ENCODE data around the gene SIGLEC1.

Gene SIGLEC1

DNA sequence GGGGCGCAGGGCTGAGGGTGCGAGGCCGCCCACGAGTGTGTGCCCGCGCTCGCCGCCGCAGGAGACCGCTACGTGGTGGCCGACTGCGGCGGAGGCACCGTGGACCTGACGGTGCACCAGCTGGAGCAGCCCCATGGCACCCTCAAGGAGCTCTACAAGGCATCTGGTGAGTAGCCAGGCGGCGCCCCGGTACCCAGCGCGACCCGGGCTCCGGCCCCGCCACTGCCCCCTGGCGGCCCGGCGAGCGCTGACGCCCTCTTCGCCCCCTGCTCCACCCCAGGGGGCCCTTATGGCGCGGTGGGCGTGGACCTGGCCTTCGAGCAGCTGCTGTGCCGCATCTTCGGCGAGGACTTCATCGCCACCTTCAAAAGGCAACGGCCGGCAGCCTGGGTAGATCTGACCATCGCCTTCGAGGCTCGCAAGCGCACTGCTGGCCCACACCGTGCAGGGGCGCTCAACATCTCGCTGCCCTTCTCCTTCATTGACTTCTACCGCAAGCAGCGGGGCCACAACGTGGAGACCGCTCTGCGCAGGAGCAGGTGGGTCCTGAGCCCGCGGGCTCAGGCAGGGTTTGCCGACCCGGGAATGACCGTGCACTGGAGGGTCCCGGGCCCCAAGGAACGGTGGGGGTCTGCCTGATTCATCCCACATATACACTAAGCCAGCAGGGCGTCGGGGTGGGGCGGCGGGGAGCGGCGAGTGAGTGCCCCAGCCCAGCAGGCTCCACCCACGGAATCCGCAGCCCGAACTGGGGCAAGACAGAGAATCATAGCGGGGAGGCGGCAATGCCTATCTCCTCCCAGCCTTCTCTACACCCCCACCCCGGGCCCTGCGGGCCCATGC is 37.5 kb upstream of the SIGLEC1 start:
- H3K4me3 Mint-ChIP-seq, result no peak overlapping the region
- peak; percentile 52 to 71 for DNase-seq

DNA sequence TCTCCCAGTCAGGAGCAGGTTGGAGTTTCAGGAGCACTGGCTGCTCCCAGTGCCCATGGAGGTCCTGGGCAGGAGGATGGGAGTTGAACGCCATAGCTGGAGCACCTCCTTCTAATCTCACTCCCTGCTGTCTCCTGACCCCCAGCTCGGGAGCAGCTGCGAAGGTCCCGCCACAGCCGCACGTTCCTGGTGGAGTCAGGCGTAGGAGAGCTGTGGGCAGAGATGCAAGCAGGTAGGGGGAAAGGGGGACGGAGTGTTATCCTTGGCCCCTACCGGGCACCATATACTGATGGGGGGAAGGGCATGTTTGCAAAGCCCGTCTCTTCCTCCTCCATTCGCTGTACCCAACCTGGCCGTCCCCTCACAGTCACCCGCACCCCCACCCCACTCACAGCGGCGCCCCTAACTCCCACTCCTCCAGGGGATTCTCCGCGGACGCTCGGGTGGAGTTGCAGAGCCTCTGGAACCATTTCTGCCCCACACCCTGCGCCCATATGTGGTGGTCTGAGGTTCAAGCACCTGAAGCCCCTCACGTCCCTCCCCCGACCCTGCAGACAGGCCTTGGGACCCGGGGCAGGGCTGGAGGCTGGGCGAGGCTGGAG is 36.8 kb upstream of the SIGLEC1 start:
- H3K27ac Mint-ChIP-seq, result no peak overlapping the region
- H3K27me3 Mint-ChIP-seq, result peaks cover 39% of the 10 kb centered on the region
- DNase-seq, result no peak
- H3K9me3 Mint-ChIP-seq, result no peaks in the 10 kb centered on the region
- no peak overlapping the region for H3K4me3 Mint-ChIP-seq
- peak; percentile 4 for ATAC-seq
- H3K4me1 Mint-ChIP-seq, result peaks cover 30% of the 10 kb centered on the region

More for the DNA sequence above, 37.5 kb upstream of the SIGLEC1 start:
- Mint-ChIP-seq H3K9me3 (no peaks in the 10 kb centered on the region), H3K27ac (no peak overlapping the region), H3K27me3 (peaks cover 31% of the 10 kb centered on the region), H3K4me1 (peaks cover 26% of the 10 kb centered on the region)
- ATAC-seq, result peak; percentile 60

DNA sequence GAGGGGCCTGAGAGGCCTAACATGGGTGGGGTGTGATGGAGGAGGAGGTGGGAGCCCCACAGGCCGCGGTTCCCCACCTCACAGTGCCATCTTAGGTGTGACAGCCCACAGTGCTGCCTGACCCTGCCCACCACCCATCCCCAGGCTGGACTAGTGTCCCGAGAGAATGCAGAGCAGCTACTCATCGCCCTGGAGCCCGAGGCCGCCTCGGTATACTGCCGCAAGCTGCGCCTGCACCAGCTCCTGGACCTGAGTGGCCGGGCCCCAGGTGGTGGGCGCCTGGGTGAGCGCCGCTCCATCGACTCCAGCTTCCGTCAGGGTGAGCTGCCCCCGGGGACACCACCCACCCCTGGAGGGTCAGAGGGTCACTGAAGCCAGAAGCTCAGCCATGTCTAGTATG is 35.7 kb upstream of the SIGLEC1 start:
- H3K27ac Mint-ChIP-seq, result no peak overlapping the region
- H3K4me3 Mint-ChIP-seq, result no peak overlapping the region
- H3K9me3 Mint-ChIP-seq, result no peaks in the 10 kb centered on the region
- H3K27me3 Mint-ChIP-seq, result peaks cover 40% of the 10 kb centered on the region
- no peak for DNase-seq
- ATAC-seq, result no peak
- H3K4me1 Mint-ChIP-seq, result peaks cover 30% of the 10 kb centered on the region

DNA sequence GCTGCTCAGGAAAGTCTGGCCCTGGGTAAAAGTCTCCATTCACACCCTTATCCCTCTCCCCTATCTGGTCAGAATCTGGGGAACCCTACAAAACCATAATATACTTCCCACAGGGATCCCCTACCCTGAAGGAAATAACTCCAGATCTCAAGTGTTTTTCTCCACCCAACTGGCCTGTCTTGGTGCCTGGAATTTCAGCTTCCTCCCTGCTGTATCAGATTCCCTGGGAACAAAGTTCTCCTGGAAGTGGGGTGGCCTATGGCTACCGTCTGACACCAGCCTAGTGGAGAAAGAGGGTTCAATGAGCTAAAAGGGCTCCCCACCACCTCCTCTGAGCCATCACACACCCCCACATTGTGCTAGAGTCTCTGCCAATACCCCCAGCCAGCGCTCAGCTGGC is 35.1 kb upstream of the SIGLEC1 start:
- Mint-ChIP-seq H3K4me3 (no peak overlapping the region), H3K4me1 (peaks cover 27% of the 10 kb centered on the region), H3K27ac (peak overlapping the region in 1 of 2 donors; percentile 28), H3K27me3 (peaks cover 40% of the 10 kb centered on the region), H3K9me3 (no peaks in the 10 kb centered on the region)
- DNase-seq, result no peak
- ATAC-seq, result no peak

DNA sequence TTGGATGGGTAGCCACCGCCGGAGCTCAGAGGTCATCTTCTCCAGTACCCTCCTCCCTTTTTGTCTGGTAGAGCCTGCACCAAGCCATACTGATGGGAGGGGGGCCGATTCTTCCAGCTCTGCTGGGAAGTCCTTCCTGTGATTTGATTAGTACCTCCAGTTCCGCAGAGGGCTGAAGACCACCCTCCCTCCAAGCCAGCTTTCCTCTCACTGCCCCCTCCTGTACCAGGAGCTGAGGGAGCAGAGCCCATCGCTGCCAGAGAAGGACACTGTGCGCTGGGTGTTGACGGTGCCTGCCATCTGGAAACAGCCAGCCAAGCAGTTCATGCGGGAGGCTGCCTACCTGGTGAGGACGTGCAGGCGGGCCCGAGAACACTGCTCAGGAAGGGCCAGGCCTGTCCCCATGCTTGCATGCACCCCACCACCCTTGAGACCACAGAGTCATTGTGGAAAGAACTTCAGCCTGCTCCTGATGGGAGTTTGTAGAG is 33.3 kb upstream of the SIGLEC1 start:
- no peak for ATAC-seq
- peaks cover 40% of the 10 kb centered on the region for H3K27me3 Mint-ChIP-seq
- peaks cover 20% of the 10 kb centered on the region for H3K4me1 Mint-ChIP-seq
- no peaks in the 10 kb centered on the region for H3K9me3 Mint-ChIP-seq
- H3K4me3 Mint-ChIP-seq, result peak overlapping the region in 1 of 2 donors; percentile 75
- peak overlapping the region in 1 of 2 donors; percentile 48 for H3K27ac Mint-ChIP-seq
- no peak for DNase-seq

DNA sequence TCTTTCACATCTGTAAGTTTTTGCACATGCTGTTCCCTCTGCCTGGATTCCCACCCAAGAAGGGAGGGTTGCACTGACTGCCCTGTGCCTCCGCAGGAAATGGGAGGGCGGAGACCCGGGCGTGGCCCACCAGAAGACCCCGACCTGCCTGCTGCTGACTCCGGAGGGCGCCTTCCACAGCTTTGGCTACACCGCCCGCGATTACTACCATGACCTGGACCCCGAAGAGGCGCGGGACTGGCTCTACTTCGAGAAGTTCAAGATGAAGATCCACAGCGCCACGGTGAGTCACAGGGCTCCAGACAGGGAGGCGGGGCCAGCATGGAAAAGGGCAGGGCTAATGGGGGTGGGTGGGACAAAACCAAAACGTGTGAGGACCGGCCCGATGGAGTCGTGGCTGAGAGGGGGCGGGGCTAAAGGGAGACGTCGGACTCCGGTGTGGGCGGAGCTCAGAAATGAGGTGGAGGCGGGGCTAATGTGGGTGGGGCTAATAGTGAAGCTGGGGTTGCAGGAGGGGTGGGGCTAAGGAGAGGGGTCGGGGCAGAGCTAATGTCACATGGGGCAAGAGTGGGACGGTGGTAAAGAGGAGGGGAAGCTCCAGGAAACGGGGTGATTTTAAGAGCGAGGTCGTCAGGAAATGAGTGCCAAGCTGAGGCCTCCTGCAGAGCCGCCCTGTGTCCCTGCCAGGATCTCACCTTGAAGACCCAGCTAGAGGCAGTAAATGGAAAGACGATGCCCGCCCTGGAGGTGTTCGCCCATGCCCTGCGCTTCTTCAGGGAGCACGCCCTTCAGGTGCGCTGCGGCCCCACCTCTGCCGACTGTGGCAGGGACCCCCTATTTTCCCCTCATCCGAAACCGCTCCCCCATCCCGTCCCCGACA is 32.6 kb upstream of the SIGLEC1 start:
- H3K9me3 Mint-ChIP-seq, result no peaks in the 10 kb centered on the region
- H3K4me1 Mint-ChIP-seq, result peaks cover 18% of the 10 kb centered on the region
- peak overlapping the region in 1 of 2 donors; percentile 48 for H3K27ac Mint-ChIP-seq
- peaks cover 40% of the 10 kb centered on the region for H3K27me3 Mint-ChIP-seq
- peak; percentile 73 to 75 for DNase-seq
- peak; percentile 62 for ATAC-seq
- H3K4me3 Mint-ChIP-seq, result peak overlapping the region; percentile 65 to 75

DNA sequence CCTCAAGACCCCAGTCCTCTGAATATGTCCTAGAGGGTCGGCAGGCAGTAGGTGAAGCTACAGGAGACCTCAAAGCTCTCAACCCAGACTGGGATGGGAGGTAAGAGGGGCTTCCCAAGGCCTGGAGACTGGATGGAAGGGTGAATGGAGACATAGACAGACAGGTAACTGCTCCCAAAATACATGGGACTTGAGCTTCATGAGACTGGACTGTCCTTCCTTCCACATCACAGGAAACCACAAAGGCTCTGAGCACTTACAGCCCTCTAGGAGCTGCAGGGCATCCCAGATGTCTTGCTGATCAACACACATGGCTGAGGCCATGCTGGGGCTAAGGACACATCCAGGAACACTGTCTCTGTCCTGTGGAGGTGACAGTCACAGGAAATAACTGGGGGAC is 31.6 kb upstream of the SIGLEC1 start:
- Mint-ChIP-seq H3K27ac (no peak overlapping the region), H3K4me3 (no peak overlapping the region), H3K4me1 (peaks cover 15% of the 10 kb centered on the region), H3K27me3 (peaks cover 36% of the 10 kb centered on the region), H3K9me3 (no peaks in the 10 kb centered on the region)
- ATAC-seq (no peak), DNase-seq (no peak)

DNA sequence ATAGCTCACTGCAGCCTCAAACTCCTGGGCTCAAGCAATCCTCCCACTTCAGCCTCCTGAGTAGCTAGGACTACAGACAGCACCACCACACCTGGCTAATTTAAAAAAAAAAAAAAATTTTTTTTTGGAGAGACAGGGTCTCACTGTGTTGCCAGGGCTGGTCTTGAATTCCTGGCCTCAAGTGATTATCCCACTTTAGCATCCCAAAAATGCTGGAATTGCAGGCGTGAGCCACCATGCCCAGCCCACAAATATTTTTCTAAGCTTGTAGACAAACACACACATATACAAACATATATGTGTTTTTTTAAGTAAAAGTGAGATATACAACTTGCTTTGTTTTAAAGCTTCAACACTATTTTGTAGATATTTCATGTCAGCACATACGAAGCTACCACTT is 30.9 kb upstream of the SIGLEC1 start:
- peaks cover 15% of the 10 kb centered on the region for H3K4me1 Mint-ChIP-seq
- peaks cover 34% of the 10 kb centered on the region for H3K27me3 Mint-ChIP-seq
- no peaks in the 10 kb centered on the region for H3K9me3 Mint-ChIP-seq
- no peak for DNase-seq
- ATAC-seq, result no peak
- no peak overlapping the region for H3K4me3 Mint-ChIP-seq
- no peak overlapping the region for H3K27ac Mint-ChIP-seq

DNA sequence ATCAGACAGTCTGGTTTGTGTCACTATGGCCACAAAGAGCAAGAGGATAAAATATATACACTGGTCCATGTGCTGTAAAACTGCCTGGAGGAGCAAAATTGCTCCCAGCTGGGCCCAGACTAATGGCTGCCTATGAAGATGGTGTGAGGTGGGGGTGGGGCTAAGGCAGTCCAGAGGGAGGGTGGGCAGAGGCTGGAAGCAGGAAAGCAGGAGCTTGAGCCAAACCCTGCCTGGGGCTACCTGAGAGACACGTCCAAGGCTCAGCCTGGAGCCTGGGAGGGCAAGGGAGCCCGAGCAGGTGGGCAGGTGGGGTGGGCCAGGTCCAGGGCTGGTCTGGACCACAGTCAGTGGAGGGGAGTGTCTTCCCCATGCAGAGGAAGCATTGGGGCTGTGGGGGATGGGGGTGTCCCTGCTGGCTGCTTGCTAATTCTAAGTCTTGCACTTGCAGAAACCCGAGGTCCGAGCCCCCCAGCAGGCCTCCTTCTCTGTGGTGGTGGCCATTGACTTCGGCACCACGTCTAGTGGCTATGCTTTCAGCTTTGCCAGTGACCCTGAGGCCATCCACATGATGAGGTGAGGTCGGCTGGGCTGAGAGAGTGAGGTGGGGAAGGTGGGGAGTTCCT is 29.5 kb upstream of the SIGLEC1 start:
- ATAC-seq, result no peak
- peaks cover 25% of the 10 kb centered on the region for H3K27me3 Mint-ChIP-seq
- no peak overlapping the region for H3K27ac Mint-ChIP-seq
- no peaks in the 10 kb centered on the region for H3K9me3 Mint-ChIP-seq
- no peak overlapping the region for H3K4me3 Mint-ChIP-seq
- peaks cover 15% of the 10 kb centered on the region for H3K4me1 Mint-ChIP-seq
- DNase-seq, result no peak

DNA sequence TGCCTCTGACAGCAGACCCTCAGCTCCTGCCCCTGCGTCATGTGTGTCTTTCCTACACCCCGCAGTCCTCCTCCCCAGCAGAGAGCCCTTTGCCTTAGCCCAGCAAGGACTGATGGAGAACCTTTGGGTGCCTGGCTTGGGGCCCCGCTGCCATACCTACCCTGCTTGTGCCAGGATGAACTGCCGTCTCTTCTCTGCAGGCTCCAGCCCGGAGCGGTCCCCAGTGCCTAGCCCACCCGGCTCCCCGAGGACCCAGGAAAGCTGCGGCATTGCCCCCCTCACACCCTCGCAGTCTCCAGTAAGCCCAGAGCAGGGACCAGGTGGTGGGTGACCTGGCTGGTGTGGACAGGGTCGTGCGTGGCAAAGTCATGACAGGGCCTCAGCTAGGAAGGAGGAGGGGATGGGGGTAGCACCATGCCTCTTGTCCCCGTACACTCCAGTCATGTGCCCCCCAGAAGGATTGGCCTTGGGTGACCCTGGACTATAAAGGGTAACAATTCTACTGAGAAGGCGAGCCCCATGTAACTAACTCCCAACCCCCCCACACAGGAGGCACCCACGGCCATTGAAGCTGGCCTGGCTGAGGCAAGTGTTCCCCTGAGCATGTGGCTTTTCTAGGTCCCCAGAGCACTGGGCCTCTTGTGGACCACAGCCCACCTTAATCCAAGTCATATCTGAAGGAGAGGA is 28.4 kb upstream of the SIGLEC1 start:
- Mint-ChIP-seq H3K4me3 (no peak overlapping the region), H3K9me3 (no peaks in the 10 kb centered on the region), H3K27me3 (peaks cover 17% of the 10 kb centered on the region), H3K4me1 (peaks cover 13% of the 10 kb centered on the region), H3K27ac (no peak overlapping the region)
- peak; percentile 3 for ATAC-seq
- DNase-seq, result no peak

DNA sequence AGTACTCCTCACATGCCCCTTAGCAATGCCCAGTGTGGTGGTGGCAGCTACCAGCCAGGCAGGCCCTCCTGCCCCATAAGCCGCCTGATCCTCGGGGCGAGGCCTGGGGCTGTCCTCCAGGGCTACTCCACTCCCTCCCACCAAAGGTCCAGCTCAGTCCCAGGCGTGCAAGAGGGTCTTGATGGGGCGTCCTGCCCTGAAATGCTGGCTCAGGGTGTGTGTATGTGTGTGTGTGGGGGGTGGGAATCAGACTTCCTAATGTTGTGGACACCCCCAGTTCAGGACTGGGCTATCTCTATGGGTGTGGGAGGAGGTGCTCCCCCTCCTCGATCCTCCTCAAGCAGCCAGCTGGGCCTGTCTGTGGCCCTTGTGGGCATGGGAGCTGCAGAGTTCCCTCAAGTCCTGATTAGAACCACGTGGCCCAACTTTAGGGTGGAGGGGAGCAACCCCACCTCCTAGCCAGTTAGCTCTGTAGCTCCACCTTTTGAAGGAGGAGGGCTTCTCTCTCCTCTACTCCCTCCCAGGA is 27.6 kb upstream of the SIGLEC1 start:
- ATAC-seq (peak; percentile 14), DNase-seq (no peak)
- H3K4me1 Mint-ChIP-seq, result peaks cover 5% of the 10 kb centered on the region
- no peaks in the 10 kb centered on the region for H3K9me3 Mint-ChIP-seq
- H3K27ac Mint-ChIP-seq, result peak overlapping the region in 1 of 2 donors; percentile 45
- no peak overlapping the region for H3K4me3 Mint-ChIP-seq
- peaks cover 13% of the 10 kb centered on the region for H3K27me3 Mint-ChIP-seq

DNA sequence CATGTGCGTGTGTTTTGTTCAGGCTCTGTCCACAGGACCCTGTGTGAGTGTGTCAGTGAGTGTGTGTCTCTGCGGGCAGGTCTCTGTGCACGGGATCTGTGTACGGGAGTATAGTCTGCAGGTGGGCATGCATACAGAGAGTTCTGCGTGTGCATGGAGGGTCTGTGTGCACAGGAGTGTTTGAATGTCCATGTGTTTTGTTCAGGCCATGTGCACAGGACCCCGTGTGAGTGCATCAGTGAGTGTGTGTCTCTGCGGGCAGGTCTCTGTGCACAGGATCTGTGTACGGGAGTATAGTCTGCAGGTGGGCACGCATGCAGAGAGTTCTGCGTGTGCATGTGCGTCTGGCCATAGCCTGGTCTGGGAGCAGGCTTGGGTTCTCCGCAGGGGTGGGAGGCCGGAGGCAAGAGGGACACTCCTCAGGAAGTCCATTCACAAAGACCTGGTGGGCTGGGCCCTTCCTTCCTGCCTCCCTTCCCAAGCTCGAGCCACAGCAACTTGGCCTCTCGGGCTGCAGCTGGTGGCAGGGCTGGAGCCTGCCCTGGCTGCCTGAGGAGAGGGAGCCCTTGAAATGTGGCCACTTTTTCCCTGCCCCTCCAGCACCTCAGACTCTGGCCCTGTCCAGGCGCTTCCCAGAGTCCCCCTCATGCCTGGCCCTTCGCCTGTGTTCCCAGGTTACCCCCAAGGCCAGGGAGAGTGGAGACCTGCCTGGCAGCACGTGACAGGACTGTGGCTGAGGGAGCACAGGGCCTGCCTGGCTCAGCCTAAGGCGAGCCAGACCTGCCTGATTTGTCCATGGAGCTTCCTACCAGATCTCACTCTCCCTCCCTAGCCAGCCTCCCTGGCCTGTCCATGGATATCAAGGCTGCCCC is 26.9 kb upstream of the SIGLEC1 start:
- Mint-ChIP-seq H3K27me3 (peaks cover 9% of the 10 kb centered on the region), H3K9me3 (no peaks in the 10 kb centered on the region), H3K4me3 (no peak overlapping the region), H3K27ac (peak overlapping the region in 1 of 2 donors; percentile 45), H3K4me1 (no peaks in the 10 kb centered on the region)
- DNase-seq, result no peak
- ATAC-seq, result no peak

DNA sequence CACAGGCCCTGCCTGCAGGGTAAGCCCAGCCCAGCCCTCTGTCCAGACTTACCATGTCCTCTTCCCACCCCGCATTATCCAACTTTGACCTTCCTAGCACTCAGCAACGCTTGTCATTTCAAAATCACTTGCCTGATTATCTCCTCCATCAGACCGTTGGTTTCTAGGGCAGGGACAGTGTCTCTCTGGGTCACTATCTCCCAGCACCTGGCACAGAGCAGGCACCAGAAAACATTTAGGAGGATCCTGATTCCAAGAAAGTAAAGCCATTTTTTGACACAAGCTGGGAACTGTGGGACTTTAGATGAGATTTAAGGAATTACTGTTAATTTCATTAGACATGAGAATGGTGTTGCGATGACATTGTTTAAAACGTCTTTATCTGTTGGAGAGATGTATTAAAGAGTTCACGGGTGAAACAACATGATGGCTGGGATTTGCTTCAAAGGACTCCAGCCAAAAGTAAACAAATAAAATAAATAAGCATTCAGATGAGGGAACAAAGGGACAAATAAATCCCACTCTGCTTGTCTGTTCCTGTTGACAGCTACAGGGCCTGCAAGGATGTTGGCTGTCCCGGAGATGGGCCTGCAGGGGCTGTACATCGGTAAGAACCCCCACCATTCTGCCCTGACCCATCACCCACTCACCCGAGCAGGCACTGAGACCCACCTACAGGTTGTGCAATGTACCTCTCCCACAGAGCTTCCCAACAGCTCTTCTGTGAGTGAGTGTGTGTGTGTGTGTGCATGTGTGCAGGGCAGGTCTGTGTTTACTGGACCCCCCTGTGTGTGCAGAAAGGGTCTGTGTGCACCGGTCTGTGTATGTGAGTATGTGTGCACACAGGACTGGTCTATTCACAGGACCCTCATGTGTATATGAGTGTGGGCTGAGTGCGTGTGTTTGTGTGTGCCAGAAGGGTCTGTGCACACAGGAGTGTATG is 26.0 kb upstream of the SIGLEC1 start:
- Mint-ChIP-seq H3K4me1 (no peaks in the 10 kb centered on the region), H3K27ac (no peak overlapping the region), H3K27me3 (peaks cover 14% of the 10 kb centered on the region), H3K9me3 (no peaks in the 10 kb centered on the region), H3K4me3 (no peak overlapping the region)
- no peak for DNase-seq
- no peak for ATAC-seq

All from stimulated activated naive CD8-positive, alpha-beta T cell treated with anti-CD3 and anti-CD28 coated beads, Interleukin-15, amount 100 ng/mL, for 72 hours (primary cell).